Activated T-helper 17 cell treated with anti-CD3 and anti-CD28 coated beads, Interleukin-2, amount 50 U/mL, for 72 hours (primary cell): ENCODE data around the gene CLIP4. TPM values are rescaled to one million over a fixed set of nuclear protein-coding genes. Genes with fewer than 3 reads are reported as not detected.

Source experiments
- ATAC-seq: fragments of 150-1000 bp; cut with Tn5 transposase; replicated peaks from 2 replicates; pipeline ENCODE4 v1.10.0; 2021; ENCODE audit warnings: mild to moderate bottlenecking, moderate library complexity
- H3K27ac Mint-ChIP-seq: one replicate; pipeline ENCODE4 v1.8.0; 2022; ENCODE audit warnings: mixed read lengths
- H3K27me3 Mint-ChIP-seq: one replicate; pipeline ENCODE4 v1.8.0; 2022; ENCODE audit warnings: mixed read lengths
- H3K36me3 Mint-ChIP-seq: one replicate; pipeline ENCODE4 v1.8.0; 2022; ENCODE audit warnings: low read depth, mild to moderate bottlenecking, mixed read lengths
- H3K4me1 Mint-ChIP-seq: one replicate; pipeline ENCODE4 v1.8.0; 2022; ENCODE audit warnings: mixed read lengths
- H3K4me3 Mint-ChIP-seq: one replicate; pipeline ENCODE4 v1.8.0; 2022; ENCODE audit warnings: mild to moderate bottlenecking, mixed read lengths
- H3K9me3 Mint-ChIP-seq: one replicate; pipeline ENCODE4 v1.8.0; 2022; ENCODE audit warnings: mixed read lengths
- total RNA-seq, 2 donors: library from RNA; stranded (reverse); gene quantifications; one replicate each; pipeline ENCODE4 v1.2.3, GENCODE V29; 2022

CLIP4 gene
- total RNA-seq, 2 donors from 2014 or later: 23.3 to 24.5 TPM

- Mint-ChIP-seq H3K27ac (peak overlapping the region; percentile 44), H3K27me3 (no peaks in the 10 kb centered on the region), H3K9me3 (no peaks in the 10 kb centered on the region), H3K4me3 (no peak overlapping the region), H3K36me3 (peaks cover 87% of the 10 kb centered on the region), H3K4me1 (peaks cover 19% of the 10 kb centered on the region)
- ATAC-seq: no peak
Measured at GRCh38 chr2:29139152-29139551, 23.9 kb downstream of the CLIP4 start.

- no peaks in the 10 kb centered on the region for H3K27me3 Mint-ChIP-seq
- peak overlapping the region; percentile 44 for H3K27ac Mint-ChIP-seq
- peaks cover 84% of the 10 kb centered on the region for H3K36me3 Mint-ChIP-seq
- peak overlapping the region; percentile 22 for H3K4me3 Mint-ChIP-seq
- no peaks in the 10 kb centered on the region for H3K9me3 Mint-ChIP-seq
- peaks cover 19% of the 10 kb centered on the region for H3K4me1 Mint-ChIP-seq
- no peak for ATAC-seq
Measured at GRCh38 chr2:29139731-29140130, 24.5 kb downstream of the CLIP4 start.

DNA sequence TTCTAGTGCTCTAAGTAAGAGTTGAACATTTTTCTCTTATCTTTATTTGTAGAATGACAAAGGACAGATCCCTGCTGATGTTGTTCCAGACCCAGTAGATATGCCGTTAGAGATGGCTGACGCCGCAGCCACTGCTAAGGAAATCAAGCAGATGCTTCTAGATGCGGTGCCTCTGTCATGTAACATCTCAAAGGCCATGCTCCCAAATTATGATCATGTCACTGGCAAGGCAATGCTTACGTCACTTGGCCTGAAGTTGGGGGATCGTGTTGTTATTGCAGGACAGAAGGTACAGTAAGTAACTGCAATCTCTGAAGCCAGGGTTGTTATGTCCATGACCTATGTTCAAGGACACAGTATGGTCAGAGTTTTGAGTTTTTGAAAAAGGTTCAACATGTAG is 28.4 kb downstream of the CLIP4 start:
- Mint-ChIP-seq H3K27ac (no peak overlapping the region), H3K4me1 (peaks cover 19% of the 10 kb centered on the region), H3K9me3 (no peaks in the 10 kb centered on the region), H3K4me3 (no peak overlapping the region), H3K36me3 (peaks cover 72% of the 10 kb centered on the region), H3K27me3 (no peaks in the 10 kb centered on the region)
- ATAC-seq: no peak

GRCh38 chr2:29146197-29146596 is 31.0 kb downstream of the CLIP4 start:
- no peak overlapping the region for H3K4me3 Mint-ChIP-seq
- no peak overlapping the region for H3K27ac Mint-ChIP-seq
- ATAC-seq: no peak
- H3K9me3 Mint-ChIP-seq: no peaks in the 10 kb centered on the region
- peaks cover 3% of the 10 kb centered on the region for H3K4me1 Mint-ChIP-seq
- no peaks in the 10 kb centered on the region for H3K27me3 Mint-ChIP-seq
- H3K36me3 Mint-ChIP-seq: peaks cover 66% of the 10 kb centered on the region

- Mint-ChIP-seq H3K9me3 (no peaks in the 10 kb centered on the region), H3K27me3 (no peaks in the 10 kb centered on the region), H3K4me1 (no peaks in the 10 kb centered on the region), H3K4me3 (no peak overlapping the region), H3K36me3 (peaks cover 69% of the 10 kb centered on the region), H3K27ac (no peak overlapping the region)
- ATAC-seq: no peak
Measured at GRCh38 chr2:29147963-29148362, 32.7 kb downstream of the CLIP4 start.

- Mint-ChIP-seq H3K4me1 (no peaks in the 10 kb centered on the region), H3K36me3 (peaks cover 94% of the 10 kb centered on the region), H3K9me3 (no peaks in the 10 kb centered on the region), H3K27ac (peak overlapping the region; percentile 18), H3K27me3 (no peaks in the 10 kb centered on the region), H3K4me3 (no peak overlapping the region)
- no peak for ATAC-seq
Measured at GRCh38 chr2:29154610-29155009, 39.4 kb downstream of the CLIP4 start.

DNA sequence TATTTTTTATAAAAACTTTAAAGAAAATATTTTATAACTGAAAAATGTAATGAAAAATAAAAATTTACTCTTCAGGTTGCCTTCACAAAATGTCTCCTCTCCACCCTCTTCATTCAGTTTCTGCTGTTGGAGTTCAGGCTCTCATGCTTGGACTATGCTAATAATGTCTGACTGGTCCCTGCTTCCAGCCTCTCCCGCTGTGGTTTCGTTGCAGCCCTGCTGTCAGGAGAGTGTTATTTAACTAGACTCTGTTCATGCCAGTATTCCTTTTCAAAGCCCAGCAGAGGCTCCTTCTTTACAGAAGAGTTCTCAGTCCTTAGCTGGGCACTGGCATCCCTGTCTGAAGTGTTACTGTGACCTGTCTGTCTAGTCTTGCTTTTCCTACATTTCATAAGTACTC is 40.4 kb downstream of the CLIP4 start:
- no peak overlapping the region for H3K27ac Mint-ChIP-seq
- no peaks in the 10 kb centered on the region for H3K27me3 Mint-ChIP-seq
- no peak overlapping the region for H3K4me3 Mint-ChIP-seq
- H3K36me3 Mint-ChIP-seq: peaks cover 97% of the 10 kb centered on the region
- no peaks in the 10 kb centered on the region for H3K9me3 Mint-ChIP-seq
- ATAC-seq: no peak
- H3K4me1 Mint-ChIP-seq: no peaks in the 10 kb centered on the region

- H3K9me3 Mint-ChIP-seq: no peaks in the 10 kb centered on the region
- no peak overlapping the region for H3K4me3 Mint-ChIP-seq
- H3K27me3 Mint-ChIP-seq: no peaks in the 10 kb centered on the region
- no peaks in the 10 kb centered on the region for H3K4me1 Mint-ChIP-seq
- peaks cover 100% of the 10 kb centered on the region for H3K36me3 Mint-ChIP-seq
- no peak for ATAC-seq
- H3K27ac Mint-ChIP-seq: peak overlapping the region; percentile 37
Measured at GRCh38 chr2:29157131-29157530, 41.9 kb downstream of the CLIP4 start.

DNA sequence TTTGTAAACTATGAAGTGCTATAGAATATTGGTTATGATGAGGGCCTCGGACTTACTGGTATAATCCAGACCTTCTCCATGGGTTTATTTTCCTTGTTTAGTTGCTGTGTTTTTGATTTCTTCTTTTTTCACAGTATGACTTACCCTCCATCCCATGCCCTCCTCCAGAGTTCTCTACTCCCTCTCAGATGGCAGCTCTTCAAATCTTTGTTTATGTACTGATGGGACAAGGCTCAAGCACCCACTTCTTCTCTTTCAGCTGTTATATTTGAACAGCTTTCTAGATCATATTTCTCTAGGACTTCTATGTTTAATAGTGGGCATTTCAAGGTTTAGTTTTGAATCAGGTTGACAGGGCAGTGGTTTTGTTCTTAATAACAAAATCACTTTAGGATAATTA is 43.9 kb downstream of the CLIP4 start:
- Mint-ChIP-seq H3K4me3 (no peak overlapping the region), H3K27me3 (no peaks in the 10 kb centered on the region), H3K36me3 (peaks cover 100% of the 10 kb centered on the region), H3K9me3 (no peaks in the 10 kb centered on the region), H3K4me1 (no peaks in the 10 kb centered on the region), H3K27ac (no peak overlapping the region)
- no peak for ATAC-seq

DNA sequence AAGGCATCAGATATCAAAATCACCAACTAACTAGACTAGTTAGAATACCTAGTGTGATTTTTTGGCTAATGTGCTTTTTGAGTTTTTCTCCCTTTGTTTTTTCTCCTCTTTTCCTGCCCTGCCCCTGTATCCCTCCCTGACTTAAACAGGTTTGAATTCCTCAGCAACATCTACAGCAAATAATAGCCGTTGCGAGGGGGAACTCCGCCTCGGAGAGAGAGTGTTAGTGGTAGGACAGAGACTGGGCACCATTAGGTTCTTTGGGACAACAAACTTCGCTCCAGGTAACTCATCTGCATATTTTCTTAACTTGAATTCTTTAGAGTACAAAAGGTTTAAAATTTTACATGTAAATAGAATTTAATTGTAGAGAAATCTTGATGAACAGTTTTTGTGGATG is 45.0 kb downstream of the CLIP4 start:
- Mint-ChIP-seq H3K4me1 (no peaks in the 10 kb centered on the region), H3K4me3 (no peak overlapping the region), H3K27me3 (no peaks in the 10 kb centered on the region), H3K27ac (no peak overlapping the region), H3K36me3 (peaks cover 97% of the 10 kb centered on the region), H3K9me3 (no peaks in the 10 kb centered on the region)
- no peak for ATAC-seq

- Mint-ChIP-seq H3K36me3 (peaks cover 94% of the 10 kb centered on the region), H3K9me3 (no peaks in the 10 kb centered on the region), H3K27ac (no peak overlapping the region), H3K27me3 (no peaks in the 10 kb centered on the region), H3K4me3 (no peak overlapping the region), H3K4me1 (peaks cover 4% of the 10 kb centered on the region)
- no peak for ATAC-seq
Measured at GRCh38 chr2:29162204-29162928, 47.2 kb downstream of the CLIP4 start.

- Mint-ChIP-seq H3K27me3 (no peaks in the 10 kb centered on the region), H3K27ac (peak overlapping the region; percentile 14), H3K4me3 (no peak overlapping the region), H3K9me3 (no peaks in the 10 kb centered on the region), H3K4me1 (peaks cover 4% of the 10 kb centered on the region), H3K36me3 (peaks cover 90% of the 10 kb centered on the region)
- ATAC-seq: no peak
Measured at GRCh38 chr2:29164091-29164846, 49.1 kb downstream of the CLIP4 start.

GRCh38 chr2:29165362-29166241 is 50.4 kb downstream of the CLIP4 start:
- Mint-ChIP-seq H3K4me3 (no peak overlapping the region), H3K9me3 (no peaks in the 10 kb centered on the region), H3K4me1 (peaks cover 4% of the 10 kb centered on the region), H3K27me3 (no peaks in the 10 kb centered on the region), H3K27ac (peak overlapping the region; percentile 0), H3K36me3 (peaks cover 90% of the 10 kb centered on the region)
- ATAC-seq: no peak

DNA sequence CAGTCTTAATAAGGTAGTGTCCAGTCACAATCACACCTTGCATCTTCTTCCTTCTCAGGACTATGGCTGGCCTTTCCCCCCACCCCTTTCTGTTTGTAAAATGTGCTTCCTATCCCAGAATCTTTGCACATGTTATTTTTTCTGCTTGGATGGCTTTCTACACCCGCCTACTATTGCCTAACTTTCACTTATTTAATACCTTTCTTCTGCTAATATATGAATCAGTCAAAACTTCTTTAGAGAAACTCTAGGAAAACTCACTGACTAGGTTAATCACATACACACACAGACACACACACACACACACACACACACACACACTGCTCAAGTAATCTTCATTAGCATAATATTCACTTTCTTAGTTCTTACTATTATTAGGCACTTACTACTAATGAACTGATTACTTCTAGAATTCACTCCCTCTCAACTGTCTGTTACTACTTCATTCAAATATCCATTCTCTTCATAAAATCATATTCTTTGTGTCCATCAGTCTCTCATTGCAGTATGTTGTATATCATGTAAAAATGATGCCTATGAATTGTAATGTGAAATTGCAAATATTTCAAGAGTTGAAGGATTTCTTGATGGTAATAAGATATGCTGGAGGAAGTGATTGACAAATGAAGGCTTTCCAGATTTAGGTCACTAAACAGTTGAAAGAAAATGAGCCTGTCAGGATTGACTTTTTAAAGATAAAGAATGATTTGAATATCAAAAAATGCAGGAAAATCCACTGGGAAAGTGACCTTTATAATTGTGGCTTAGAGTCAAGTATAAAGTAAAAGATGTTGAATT is 51.2 kb downstream of the CLIP4 start:
- Mint-ChIP-seq H3K36me3 (peaks cover 88% of the 10 kb centered on the region), H3K27me3 (no peaks in the 10 kb centered on the region), H3K4me1 (peaks cover 8% of the 10 kb centered on the region), H3K27ac (peak overlapping the region; percentile 0), H3K4me3 (no peak overlapping the region), H3K9me3 (no peaks in the 10 kb centered on the region)
- no peak for ATAC-seq
